ENCODE results near the gene LSG1. TPM values are rescaled to one million over a fixed set of nuclear protein-coding genes. Genes with fewer than 3 reads are reported as not detected.
"Not testable (repeated sequence)": the region's sequence is repeated elsewhere in the genome, so short reads cannot be mapped to it uniquely, and the experiment has no call there.

LSG1 gene
- total and polyA plus RNA-seq, 10 of the 15 experiments (the other 5 are each of a cell fraction or from before 2014, with no cell fraction given) = 14.3 to 75.6 (median 54.4) TPM

- ChIA-PET SMC1A (ENCODE audit: uncharacterized antibody, unreplicated experiment) (no interaction called here), POLR2A (no interaction called here), CTCF (interaction anchor here (0.8 kb wide), 1 partner anchor 23 kb away, joined by 3 read pairs; no protein-coding TSS in a partner anchor), RAD21 (ENCODE audit: unreplicated experiment) (no interaction called here)
- H3K79me2 ChIP-seq (ENCODE audit: control insufficient read depth, insufficient read depth, low read length) = no peaks in the 10 kb centered on the region
- intact Hi-C loops (cut with micrococcal nuclease; ENCODE audit: unreplicated experiment) = no loop called here
- H3K36me3 ChIP-seq (ENCODE audit: control insufficient read depth in 2 of 2, insufficient read depth in 2 of 2, low read length in 1 of 2) = no peaks in the 10 kb centered on the region
- DNase-seq (ENCODE audit: low read depth, low spot score) (no peak), FAIRE-seq (no peak), ATAC-seq (no peak)
- in situ Hi-C loops (cut with MboI) = no loop called here
- H3K9me3 ChIP-seq (replicated peaks; ENCODE audit: control insufficient read depth, insufficient read depth, low read length) = no peaks in the 10 kb centered on the region; the same call in 2 of the 3 replicates
- no peak overlapping the region for H3K4me2 ChIP-seq (ENCODE audit: control insufficient read depth, insufficient read depth)
- BruUV-seq (replicated peaks) = no TSS peak
- 100% methylated on average over 4 of the region's 4 CpGs for WGBS (ENCODE audit: insufficient coverage, insufficient replicate concordance, low lambda C conversion rate, missing lambda C conversion rate)
- no peak overlapping the region for H3K4me3 ChIP-seq
- H3K4me1 ChIP-seq (ENCODE audit: control insufficient read depth, insufficient read depth, low read length) = no peaks in the 10 kb centered on the region; the same call in none of the 2 replicates
- no peaks in the 10 kb centered on the region for H3K27me3 ChIP-seq (replicated peaks in 1 of 2; ENCODE audit: control insufficient read depth in 2 of 2, insufficient read depth in 2 of 2, low read length in 1 of 2)
- no peak overlapping the region for H3K27ac ChIP-seq (ENCODE audit: control insufficient read depth, insufficient read depth)
- no peak for TF ChIP-seq MYB (IDR thresholded peaks at IDR 0.05; ENCODE audit: borderline replicate concordance, low read depth, low read length)
- no peak for TF ChIP-seq CEBPZ (IDR thresholded peaks at IDR 0.05; ENCODE audit: low read depth, low read length)
- TF ChIP-seq, protein P1, sequence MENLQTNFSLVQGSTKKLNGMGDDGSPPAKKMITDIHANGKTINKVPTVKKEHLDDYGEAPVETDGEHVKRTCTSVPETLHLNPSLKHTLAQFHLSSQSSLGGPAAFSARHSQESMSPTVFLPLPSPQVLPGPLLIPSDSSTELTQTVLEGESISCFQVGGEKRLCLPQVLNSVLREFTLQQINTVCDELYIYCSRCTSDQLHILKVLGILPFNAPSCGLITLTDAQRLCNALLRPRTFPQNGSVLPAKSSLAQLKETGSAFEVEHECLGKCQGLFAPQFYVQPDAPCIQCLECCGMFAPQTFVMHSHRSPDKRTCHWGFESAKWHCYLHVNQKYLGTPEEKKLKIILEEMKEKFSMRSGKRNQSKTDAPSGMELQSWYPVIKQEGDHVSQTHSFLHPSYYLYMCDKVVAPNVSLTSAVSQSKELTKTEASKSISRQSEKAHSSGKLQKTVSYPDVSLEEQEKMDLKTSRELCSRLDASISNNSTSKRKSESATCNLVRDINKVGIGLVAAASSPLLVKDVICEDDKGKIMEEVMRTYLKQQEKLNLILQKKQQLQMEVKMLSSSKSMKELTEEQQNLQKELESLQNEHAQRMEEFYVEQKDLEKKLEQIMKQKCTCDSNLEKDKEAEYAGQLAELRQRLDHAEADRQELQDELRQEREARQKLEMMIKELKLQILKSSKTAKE (IDR thresholded peaks at IDR 0.05; ENCODE audit: low read depth, poor library complexity, severe bottlenecking) = no peak
- no peak for TF ChIP-seq MTA2 (IDR thresholded peaks at IDR 0.05; ENCODE audit: low read depth)
- TF ChIP-seq SREBF2 (IDR thresholded peaks at IDR 0.05; ENCODE audit: low read length) = no peak
- no peak for TF ChIP-seq SUPT20H (IDR thresholded peaks at IDR 0.05; ENCODE audit: borderline replicate concordance, control insufficient read depth, low read depth, low read length)
- TF ChIP-seq SMAD5 (IDR thresholded peaks at IDR 0.05; ENCODE audit: low read depth) = no peak
- H4K20me1 ChIP-seq (ENCODE audit: control insufficient read depth, insufficient read depth) = no peaks in the 10 kb centered on the region
- H3K9ac ChIP-seq (ENCODE audit: control insufficient read depth, insufficient read depth, low read length) = no peak overlapping the region
- H2AFZ ChIP-seq (ENCODE audit: control insufficient read depth, low read depth, low read length) = no peak overlapping the region
Measured at GRCh38 chr3:194631696-194632095, 40.3 kb downstream of the LSG1 start.

DNA sequence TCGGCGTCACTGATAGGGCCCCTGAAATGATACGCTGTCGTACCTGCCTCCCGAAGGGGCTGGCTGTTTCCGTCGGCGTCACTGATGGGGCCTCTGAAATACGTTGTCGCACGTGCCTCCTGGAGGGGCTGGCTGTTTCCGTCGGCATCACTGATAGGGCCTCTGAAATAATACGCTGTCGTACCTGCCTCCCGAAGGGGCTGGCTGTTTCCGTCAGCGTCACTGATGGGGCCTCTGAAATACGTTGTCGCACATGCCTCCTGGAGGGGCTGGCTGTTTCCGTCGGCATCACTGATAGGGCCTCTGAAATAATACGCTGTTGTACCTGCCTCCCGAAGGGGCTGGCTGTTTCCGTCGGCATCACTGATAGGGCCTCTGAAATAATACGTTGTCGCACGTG is 41.3 kb downstream of the LSG1 start:
- H2AFZ ChIP-seq (ENCODE audit: control insufficient read depth, low read depth, low read length); H3K9me3 ChIP-seq (replicated peaks; ENCODE audit: control insufficient read depth, insufficient read depth, low read length); BruUV-seq (replicated peaks); H3K4me2 ChIP-seq (ENCODE audit: control insufficient read depth, insufficient read depth); H3K4me1 ChIP-seq (ENCODE audit: control insufficient read depth, insufficient read depth, low read length); in situ Hi-C loops (cut with MboI); DNase-seq (ENCODE audit: low read depth, low spot score); H3K4me3 ChIP-seq; SMC1A ChIA-PET (ENCODE audit: uncharacterized antibody, unreplicated experiment); RAD21 ChIA-PET (ENCODE audit: unreplicated experiment); FAIRE-seq; intact Hi-C loops (cut with micrococcal nuclease; ENCODE audit: unreplicated experiment); ATAC-seq; H3K9ac ChIP-seq (ENCODE audit: control insufficient read depth, insufficient read depth, low read length); H3K27me3 ChIP-seq (replicated peaks in 1 of 2; ENCODE audit: control insufficient read depth in 2 of 2, insufficient read depth in 2 of 2, low read length in 1 of 2); H3K79me2 ChIP-seq (ENCODE audit: control insufficient read depth, insufficient read depth, low read length); H4K20me1 ChIP-seq (ENCODE audit: control insufficient read depth, insufficient read depth); CTCF ChIA-PET; H3K27ac ChIP-seq (ENCODE audit: control insufficient read depth, insufficient read depth); POLR2A ChIA-PET; H3K36me3 ChIP-seq (ENCODE audit: control insufficient read depth in 2 of 2, insufficient read depth in 2 of 2, low read length in 1 of 2): not testable (repeated sequence)
- 97% methylated on average over 13 of the region's 29 CpGs for WGBS (ENCODE audit: insufficient coverage, insufficient replicate concordance, low lambda C conversion rate, missing lambda C conversion rate)
